HG03432 (cell line): ENCODE measurements around the gene ALS2.
"Not testable (repeated sequence)": the region's sequence is repeated elsewhere in the genome, so short reads cannot be mapped to it uniquely, and the experiment has no call there.

ENCODE experiments used
- ATAC-seq: cut with Tn5 transposase; IDR thresholded peaks from one replicate; pipeline ENCODE4 v1.9.1; 2021; ENCODE audit warnings: mild to moderate bottlenecking, moderate library complexity; ENCODE audit not compliant: unreplicated experiment

The ALS2 gene

DNA sequence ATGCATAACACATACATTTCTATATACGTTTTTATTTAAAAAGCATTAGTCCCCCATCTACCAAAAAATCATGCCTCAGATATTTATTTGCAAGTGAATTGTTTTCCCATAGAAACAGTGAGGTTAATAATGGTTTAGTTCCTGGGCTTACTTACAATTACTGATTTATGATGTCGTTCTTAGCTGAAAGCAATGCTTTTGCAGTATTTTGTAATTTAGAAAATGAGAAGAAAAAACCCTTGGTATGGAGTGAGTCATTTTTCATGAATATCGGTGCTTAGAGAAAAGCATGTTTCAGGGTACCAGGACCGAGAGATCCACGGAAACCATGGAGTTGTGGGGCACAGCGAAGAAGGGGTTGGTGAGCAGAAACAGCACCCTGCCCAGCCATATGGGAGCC is 13.6 kb upstream of the ALS2 start:
- no peak for ATAC-seq

- ATAC-seq, result no peak
These were observed 12.9 kb upstream of the ALS2 start for GRCh38 chr2:201793631-201794030.

DNA sequence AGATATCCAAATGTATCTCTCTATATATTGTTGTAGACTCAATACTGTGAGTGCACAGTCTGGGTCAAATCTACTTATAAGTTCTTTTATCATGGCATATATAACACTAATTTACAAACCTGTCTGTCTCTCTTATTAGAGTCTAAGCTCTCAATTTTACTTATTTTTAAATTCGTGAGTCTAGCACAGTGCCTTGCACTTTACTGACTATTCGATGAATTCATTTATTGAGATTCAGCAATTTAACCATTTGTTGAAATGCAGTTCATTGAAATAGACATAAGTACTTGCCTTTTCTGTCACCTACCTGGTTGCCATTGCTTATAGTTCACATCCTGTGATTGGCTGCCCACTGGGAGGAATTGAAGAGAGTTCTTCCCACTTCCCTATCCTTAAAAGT is 10.3 kb upstream of the ALS2 start:
- no peak for ATAC-seq

- ATAC-seq, result no peak
These were observed 9.6 kb upstream of the ALS2 start for GRCh38 chr2:201790291-201790690.

GRCh38 chr2:201789395-201789794 is 8.7 kb upstream of the ALS2 start:
- no peak for ATAC-seq

DNA sequence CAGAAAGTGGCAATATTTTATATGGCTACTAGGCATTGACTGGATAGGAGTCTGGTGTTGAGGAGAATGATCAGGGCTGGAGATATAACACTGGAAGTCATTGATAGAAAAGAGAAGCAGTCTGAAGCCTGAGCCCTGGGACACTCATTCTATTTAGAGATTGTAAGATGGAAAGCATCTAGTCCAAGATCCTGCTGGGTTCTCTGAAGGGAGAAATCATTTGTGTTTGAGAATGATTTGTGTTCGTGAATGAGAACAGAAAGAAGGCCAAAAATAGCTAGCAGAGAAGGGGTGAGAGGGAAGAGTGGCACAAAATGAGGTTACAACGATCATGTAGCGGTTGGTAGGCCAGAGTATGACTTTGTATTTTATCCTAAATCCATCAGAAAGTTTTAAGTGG is 7.6 kb upstream of the ALS2 start:
- no peak for ATAC-seq

DNA sequence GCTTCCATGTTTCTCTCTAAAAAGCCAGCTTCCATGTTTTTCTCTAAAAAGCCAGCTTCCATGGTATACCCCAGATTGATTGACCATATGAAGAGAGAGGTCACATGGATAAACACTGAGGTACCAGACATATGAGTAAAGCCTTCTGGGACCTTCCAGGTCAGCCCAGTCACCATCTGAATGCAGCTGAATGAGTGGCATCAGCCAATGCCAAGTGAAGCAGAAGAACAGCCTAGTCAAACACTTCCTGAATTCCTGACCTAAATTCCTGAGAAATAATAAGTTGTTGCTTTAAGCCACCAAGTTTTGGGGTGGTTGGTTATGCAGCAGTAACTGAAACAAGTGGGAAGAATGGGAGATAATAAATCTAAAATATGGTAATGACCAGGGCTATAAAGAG is 5.7 kb upstream of the ALS2 start:
- no peak for ATAC-seq

GRCh38 chr2:201785135-201785534 is 4.4 kb upstream of the ALS2 start:
- ATAC-seq, result no peak

DNA sequence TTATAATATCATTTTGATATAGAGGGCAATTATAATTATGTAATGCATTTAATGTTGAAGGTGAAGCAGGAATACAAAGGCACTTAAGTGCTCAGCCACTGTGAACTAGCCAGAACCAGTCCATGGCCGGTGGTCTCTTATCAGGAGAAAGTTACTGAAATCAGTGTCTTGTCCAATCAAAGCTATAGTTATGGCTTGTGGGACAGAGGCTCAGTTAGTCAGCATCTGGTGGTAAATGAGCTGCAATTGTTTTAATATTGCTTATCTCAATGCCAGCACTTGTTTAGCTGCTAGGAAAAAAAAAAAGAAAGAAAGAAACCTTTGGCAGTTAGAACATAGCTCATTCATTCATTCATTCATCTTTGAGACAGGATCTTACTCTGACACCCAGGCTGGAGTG is 3.8 kb upstream of the ALS2 start:
- ATAC-seq, result no peak

DNA sequence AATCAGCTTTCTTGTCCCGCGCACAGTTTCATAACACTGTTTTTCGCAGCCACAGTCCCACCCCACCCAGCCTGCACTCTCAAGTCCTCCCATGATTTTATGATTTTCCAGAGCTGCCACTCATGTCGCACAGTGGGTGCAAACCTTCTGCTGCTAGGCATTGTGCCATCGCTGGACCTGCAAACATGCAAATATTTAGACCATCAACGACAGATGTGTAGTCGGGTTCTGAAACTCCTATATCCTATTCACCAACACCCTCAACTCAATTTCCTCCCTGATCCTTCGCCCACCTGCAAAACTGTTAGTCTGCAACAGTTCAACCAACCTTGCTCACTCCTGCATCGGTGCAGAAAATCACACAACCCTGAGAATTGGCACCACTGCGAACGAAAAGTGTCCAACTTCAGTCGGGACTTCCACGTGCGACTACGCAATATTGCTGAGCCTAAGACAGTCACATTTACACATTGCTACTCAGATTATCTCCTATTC is 871 bp upstream of the ALS2 start:
- ATAC-seq, result peak; percentile 2

- ATAC-seq, result peak; percentile 1
These were observed 646 bp downstream of the ALS2 start for GRCh38 chr2:201779901-201780673.

- no peak for ATAC-seq
These were observed 2.9 kb downstream of the ALS2 start for GRCh38 chr2:201777869-201778268.

DNA sequence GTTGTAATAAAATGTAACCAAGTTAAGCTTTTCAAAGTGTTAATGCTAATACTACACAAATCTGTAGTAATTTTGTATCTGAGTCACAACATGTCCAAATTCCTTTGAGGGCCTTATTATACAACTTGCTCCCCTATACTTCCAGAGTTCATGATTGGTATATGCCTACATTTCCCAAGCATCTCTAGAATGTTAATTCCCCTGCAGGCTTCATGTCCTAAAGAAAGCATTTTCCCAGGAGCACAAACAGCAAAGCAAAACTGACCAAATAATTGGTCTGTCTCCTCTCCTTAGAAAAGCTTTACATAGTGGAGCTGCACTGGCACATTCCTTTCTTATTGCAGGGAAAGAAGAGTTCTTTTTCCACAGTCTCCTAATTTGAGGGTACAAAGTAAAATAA is 3.7 kb downstream of the ALS2 start:
- no peak for ATAC-seq

DNA sequence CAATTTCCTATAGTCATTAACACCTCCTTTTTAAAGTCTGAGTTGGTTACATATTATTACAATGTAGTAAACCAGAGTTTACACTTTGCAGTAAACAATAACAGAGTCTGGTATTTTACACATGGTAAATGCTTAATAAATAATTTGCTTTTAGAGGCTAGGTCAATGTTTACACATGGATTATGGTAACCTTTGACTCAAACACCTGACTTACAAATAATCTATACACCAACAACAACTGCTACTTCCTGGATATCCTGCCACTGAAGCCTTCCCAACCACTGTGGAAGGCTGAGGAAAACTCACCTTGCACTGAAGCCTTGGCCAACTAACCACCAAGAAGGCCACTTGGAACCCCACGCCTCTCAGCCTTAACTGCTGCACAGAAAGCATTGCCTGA is 5.4 kb downstream of the ALS2 start:
- ATAC-seq, result no peak

DNA sequence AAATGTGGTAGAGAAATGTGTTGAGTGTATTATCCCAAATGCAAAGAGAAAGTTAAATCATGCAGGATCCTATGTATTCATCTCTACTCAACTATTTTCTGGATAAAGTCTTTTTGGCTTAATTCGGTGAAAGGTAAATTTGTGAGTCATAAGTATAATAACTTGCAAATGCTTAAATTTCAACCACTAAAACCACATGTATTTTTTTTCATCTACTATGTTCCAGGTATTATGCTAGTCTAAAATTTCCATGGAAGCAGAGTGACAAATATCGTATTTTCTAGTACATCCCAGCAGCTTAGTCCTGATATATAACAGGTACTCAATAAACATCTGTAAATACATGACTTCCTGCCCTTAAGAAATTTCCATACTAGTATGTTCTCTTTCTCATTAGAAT is 6.2 kb downstream of the ALS2 start:
- no peak for ATAC-seq

- ATAC-seq, result no peak
These were observed 6.7 kb downstream of the ALS2 start for GRCh38 chr2:201773990-201774389.

DNA sequence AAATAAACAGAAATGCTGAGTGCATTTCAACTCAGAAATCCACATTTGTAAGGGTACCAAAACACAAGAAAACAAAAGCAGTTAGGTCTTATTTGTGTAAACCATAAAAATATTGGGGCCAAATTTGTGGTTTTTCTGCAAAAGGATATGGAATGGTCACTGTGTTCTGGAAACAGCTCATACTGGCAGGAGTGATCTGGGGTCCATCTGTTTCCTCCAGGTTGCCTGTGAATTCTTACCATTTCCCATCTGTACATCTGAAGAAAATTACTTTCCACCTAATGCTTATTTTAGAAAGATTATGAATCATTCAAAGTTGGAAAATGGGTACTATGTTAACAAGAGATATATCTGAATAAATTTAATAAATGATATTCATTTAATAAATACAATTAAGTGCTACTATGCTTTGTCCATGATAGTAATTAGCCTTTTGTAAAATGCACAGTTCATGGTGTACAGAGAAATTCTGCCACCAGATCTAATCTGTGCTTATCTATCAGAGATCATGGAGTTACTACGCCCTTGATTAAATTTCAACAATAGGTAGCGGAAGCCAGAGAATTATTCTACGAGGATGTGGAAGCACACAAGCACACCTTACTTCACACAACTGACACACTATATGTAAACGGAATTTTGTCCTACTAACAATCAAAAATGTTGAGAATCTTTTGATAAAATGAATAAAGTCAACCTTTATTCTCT is 10.9 kb downstream of the ALS2 start:
- no peak for ATAC-seq

GRCh38 chr2:201768918-201769317 is 11.8 kb downstream of the ALS2 start:
- no peak for ATAC-seq

- no peak for ATAC-seq
These were observed 14.9 kb downstream of the ALS2 start for GRCh38 chr2:201765799-201766198.

DNA sequence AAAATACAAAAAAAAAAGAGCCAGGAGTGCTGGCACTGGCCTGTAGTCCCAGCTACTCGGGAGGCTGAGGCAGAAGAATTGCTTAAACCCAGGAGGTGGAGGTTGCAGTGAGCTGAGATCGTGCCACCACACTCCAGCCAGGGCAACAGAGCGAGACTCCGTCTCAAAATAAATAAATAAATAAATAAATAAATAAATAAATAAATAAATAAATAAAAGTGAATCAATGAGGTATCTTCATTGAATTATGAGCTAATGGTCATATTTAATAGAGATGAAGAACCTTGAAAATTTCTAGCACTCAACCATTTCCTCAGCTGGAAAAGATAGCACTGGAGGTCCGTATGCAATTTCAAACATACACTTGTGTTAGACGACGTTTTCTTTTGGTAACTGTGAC is 16.3 kb downstream of the ALS2 start:
- not testable (repeated sequence) for ATAC-seq

DNA sequence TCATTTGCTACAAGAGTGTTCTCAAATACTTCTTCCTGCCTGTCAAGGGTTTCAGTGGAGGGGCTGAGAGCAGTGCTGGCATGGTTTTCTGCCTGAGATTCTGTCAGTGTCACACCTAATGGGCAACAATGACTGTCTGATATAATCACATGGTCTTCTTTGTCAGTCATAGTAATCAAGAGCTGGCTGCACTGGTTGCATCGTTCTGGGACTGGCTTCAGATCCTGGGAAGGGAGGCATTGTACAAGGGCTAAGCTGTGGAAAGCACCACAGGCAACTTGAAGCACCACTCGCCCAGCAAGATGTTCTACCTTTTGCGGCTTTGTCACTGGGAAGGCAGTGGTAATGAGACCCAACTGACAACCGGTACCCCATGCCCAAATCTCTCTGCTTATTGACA is 19.6 kb downstream of the ALS2 start:
- no peak for ATAC-seq

DNA sequence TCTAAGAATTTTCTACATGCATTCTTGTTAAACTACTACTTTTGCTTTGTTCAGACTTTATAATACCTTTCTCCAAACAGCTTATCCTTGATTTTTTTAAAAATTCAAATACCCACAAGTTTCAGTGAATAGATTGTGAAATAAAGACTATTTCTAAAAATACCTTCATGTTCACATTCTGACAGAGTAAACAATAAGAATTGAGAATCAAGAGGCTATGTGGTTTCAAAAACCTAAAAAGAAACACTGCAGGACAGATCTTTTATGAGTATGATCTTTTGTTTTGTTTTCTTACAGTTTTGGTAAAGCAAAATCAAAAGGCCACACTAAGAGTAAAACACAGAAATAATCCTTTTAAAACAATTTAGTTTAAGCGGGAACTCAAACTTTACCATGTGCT is 21.2 kb downstream of the ALS2 start:
- no peak for ATAC-seq
